A673 (cell line): Measurements from ENCODE around the gene OR2A14. TPM values are rescaled to one million over a fixed set of nuclear protein-coding genes. Genes with fewer than 3 reads are reported as not detected.

ENCODE experiments used
- BruUV-seq: library from RNA; stranded (reverse); fragments of 400-500 nt; replicated peaks from 2 replicates; lab custom pipeline; 2021; lab: Mats Ljungman, UMichigan
- CTCF ChIA-PET: fragments of 300-600 bp; sonication (Branson Sonifier 250); formaldehyde crosslinking; loops from one replicate; lab custom pipeline; 2022; ENCODE audit warnings: antibody characterized with exemption; lab: Charles Lee
- POLR2A ChIA-PET: fragments of 300-600 bp; sonication (Branson Sonifier 250); formaldehyde crosslinking; loops from one replicate; lab custom pipeline; 2022; ENCODE audit warnings: antibody characterized with exemption; ENCODE audit not compliant: low non-redundant PET; lab: Charles Lee
- DNase-seq: peaks from one replicate; pipeline ENCODE4 v3.0.0-alpha.2; 2015; ENCODE audit warnings: low spot score
- H3K27ac ChIP-seq: fragments of 200-600 bp; sonication (generic); 2 replicates; pipeline ENCODE4 v1.5.1; 2016; ENCODE audit warnings: mixed run types, low read depth, mild to moderate bottlenecking, mixed read lengths, antibody characterized with exemption, low read length; ENCODE audit not compliant: poor library complexity, severe bottlenecking
- H3K27me3 ChIP-seq: fragments of 200-600 bp; sonication (generic); replicated peaks from 2 replicates; pipeline ENCODE4 v1.6.1; 2017; ENCODE audit warnings: mixed run types, low read depth, mild to moderate bottlenecking, mixed read lengths, antibody characterized with exemption, low read length; ENCODE audit not compliant: insufficient read depth, poor library complexity
- H3K36me3 ChIP-seq: fragments of 200-600 bp; sonication (generic); 2 replicates; pipeline ENCODE4 v1.6.1; 2016; ENCODE audit warnings: mixed run types, mild to moderate bottlenecking, mixed read lengths, antibody characterized with exemption, low read length; ENCODE audit not compliant: insufficient read depth, poor library complexity, severe bottlenecking
- H3K4me1 ChIP-seq: fragments of 200-600 bp; sonication (generic); 2 replicates; pipeline ENCODE4 v1.6.1; 2017; ENCODE audit warnings: mixed run types, mild to moderate bottlenecking, mixed read lengths, antibody characterized with exemption, low read length; ENCODE audit not compliant: insufficient read depth, poor library complexity, severe bottlenecking
- H3K4me3 ChIP-seq: fragments of 200-600 bp; sonication (generic); 2 replicates; pipeline ENCODE4 v1.5.1; 2016; ENCODE audit warnings: low read depth, mixed run types, mild to moderate bottlenecking, mixed read lengths, low read length; ENCODE audit not compliant: poor library complexity, severe bottlenecking
- H3K9me3 ChIP-seq: fragments of 200-600 bp; sonication (generic); 2 replicates; pipeline ENCODE4 v1.6.1; 2016; ENCODE audit warnings: mixed run types, low read depth, mild to moderate bottlenecking, mixed read lengths, antibody characterized with exemption, low read length; ENCODE audit not compliant: poor library complexity, severe bottlenecking
- EZH2 ChIP-seq: fragments of 200-600 bp; sonication (generic); IDR thresholded peaks from 2 replicates; pipeline ENCODE4 v1.6.1; 2017; ENCODE audit warnings: borderline replicate concordance, low read depth, mild to moderate bottlenecking, mixed read lengths, antibody characterized with exemption, low read length; ENCODE audit not compliant: poor library complexity, severe bottlenecking
- intact Hi-C: fragments of 100-400 bp; cut with micrococcal nuclease; formaldehyde crosslinking; loops from one replicate; pipeline ENCODE4 v1.10.0; 2022; ENCODE audit not compliant: unreplicated experiment
- total RNA-seq: library from RNA; stranded (reverse); gene quantifications from 2 replicates; pipeline ENCODE4 v1.2.3, GENCODE V29; 2021
- TF ChIP-seq, protein P1 (sequence below): fragments of 300-800, 200-600 bp; sonication (generic); conservative IDR thresholded peaks from 2 replicates; pipeline ENCODE4 v1.5.1; 2017; ENCODE audit warnings: low read depth, mild to moderate bottlenecking, antibody characterized with exemption, low read length, moderate library complexity, mixed read lengths

Gene OR2A14
- total RNA-seq, 1 experiment from 2014 or later: not detected

DNA sequence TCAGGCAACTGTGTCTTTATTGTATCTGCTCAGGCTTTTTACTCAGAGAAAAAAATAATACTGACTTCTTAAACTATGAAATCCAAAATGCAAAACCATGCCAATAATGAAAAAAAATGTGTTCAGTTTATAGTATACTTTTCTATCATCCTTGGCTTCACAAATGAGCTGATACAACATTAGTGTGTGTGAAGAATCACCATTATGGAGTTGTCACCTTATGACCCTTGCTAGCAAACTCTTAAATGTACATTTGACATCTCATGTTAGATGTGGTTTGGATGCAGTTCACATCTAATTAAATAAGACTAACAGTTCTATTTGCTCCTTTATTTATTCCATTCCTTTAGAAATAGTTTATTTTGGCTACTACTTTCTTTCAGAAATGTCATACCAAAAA lies 17.8 kb upstream of the OR2A14 start:
- Histone ChIP-seq H3K36me3 (no peaks in the 10 kb centered on the region), H3K4me1 (no peaks in the 10 kb centered on the region), H3K9me3 (no peaks in the 10 kb centered on the region), H3K27ac (no peak overlapping the region), H3K27me3 (no peaks in the 10 kb centered on the region), H3K4me3 (no peak overlapping the region)
- ChIA-PET POLR2A (no interaction called here), CTCF (no interaction called here)
- DNase-seq: no peak
- intact Hi-C loops: no loop called here
- no TSS peak for BruUV-seq
- TF ChIP-seq, protein P1, sequence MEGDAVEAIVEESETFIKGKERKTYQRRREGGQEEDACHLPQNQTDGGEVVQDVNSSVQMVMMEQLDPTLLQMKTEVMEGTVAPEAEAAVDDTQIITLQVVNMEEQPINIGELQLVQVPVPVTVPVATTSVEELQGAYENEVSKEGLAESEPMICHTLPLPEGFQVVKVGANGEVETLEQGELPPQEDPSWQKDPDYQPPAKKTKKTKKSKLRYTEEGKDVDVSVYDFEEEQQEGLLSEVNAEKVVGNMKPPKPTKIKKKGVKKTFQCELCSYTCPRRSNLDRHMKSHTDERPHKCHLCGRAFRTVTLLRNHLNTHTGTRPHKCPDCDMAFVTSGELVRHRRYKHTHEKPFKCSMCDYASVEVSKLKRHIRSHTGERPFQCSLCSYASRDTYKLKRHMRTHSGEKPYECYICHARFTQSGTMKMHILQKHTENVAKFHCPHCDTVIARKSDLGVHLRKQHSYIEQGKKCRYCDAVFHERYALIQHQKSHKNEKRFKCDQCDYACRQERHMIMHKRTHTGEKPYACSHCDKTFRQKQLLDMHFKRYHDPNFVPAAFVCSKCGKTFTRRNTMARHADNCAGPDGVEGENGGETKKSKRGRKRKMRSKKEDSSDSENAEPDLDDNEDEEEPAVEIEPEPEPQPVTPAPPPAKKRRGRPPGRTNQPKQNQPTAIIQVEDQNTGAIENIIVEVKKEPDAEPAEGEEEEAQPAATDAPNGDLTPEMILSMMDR: no peak

DNA sequence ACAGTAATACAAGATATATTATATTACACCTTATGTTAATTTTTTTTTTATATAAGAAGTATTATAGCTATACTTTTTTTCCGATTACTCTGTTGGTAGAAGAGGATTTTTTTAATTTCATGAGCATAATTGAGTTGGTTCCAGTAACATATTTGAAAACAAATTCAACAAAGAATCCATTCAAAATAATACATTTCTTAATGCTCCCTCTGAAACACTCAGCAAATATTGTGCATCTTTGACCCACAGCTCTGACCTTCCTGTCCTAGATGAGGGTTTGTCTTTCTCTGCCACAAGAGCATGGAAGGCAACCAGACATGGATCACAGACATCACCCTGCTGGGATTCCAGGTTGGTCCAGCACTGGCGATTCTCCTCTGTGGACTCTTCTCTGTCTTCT lies 13.7 kb upstream of the OR2A14 start, which contains the start of gene OR2A2:
OR2A2 (plus strand) TSS at position 301 of the 400 bp plus-strand sequence; CDS start at position 301, 0 bp downstream.
- POLR2A ChIA-PET: interaction anchor here (0.6 kb wide), 1 partner anchor 61 kb away, joined by 3 read pairs; no protein-coding TSS in a partner anchor
- CTCF ChIA-PET: no interaction called here

DNA sequence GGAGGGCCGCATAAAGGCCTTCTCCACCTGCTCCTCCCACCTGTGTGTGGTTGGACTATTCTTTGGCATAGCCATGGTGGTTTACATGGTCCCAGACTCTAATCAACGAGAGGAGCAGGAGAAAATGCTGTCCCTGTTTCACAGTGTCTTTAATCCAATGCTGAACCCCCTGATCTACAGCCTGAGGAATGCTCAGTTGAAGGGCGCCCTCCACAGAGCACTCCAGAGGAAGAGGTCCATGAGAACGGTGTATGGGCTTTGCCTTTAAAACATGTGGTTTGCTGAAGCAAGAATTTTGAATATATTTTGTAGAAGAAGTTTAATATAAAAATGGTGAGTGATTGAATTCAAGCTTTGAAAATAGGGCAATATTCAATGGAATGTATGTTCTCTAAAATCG lies 12.7 kb upstream of the OR2A14 start:
- H3K27ac ChIP-seq: no peak overlapping the region
- DNase-seq: no peak
- CTCF ChIA-PET: no interaction called here

More for the DNA sequence above, 13.7 kb upstream of the OR2A14 start, which contains the start of gene OR2A2:
- H3K9me3 ChIP-seq: no peaks in the 10 kb centered on the region
- no peak for DNase-seq
- H3K27ac ChIP-seq: no peak within 1 kb of the TSS
- BruUV-seq: no TSS peak
- no peak within 1 kb of the TSS for H3K4me3 ChIP-seq
- H3K4me1 ChIP-seq: no peaks in the 10 kb centered on the region
- intact Hi-C loops: no loop called here
- no peaks in the 10 kb centered on the region for H3K36me3 ChIP-seq
- H3K27me3 ChIP-seq: no peaks in the 10 kb centered on the region
- TF ChIP-seq EZH2: no peak
- TF ChIP-seq, protein P1: no peak

More for the DNA sequence above, 12.7 kb upstream of the OR2A14 start:
- BruUV-seq: no TSS peak
- Histone ChIP-seq H3K27me3 (no peaks in the 10 kb centered on the region), H3K36me3 (no peaks in the 10 kb centered on the region), H3K4me3 (no peak overlapping the region), H3K4me1 (no peaks in the 10 kb centered on the region), H3K9me3 (no peaks in the 10 kb centered on the region)
- intact Hi-C loops: no loop called here
- TF ChIP-seq, protein P1: no peak
- no peak for TF ChIP-seq EZH2
- POLR2A ChIA-PET: no interaction called here
